H1 (cell line): ENCODE results near the gene ZNF358. TPM values are rescaled to one million over a fixed set of nuclear protein-coding genes. Genes with fewer than 3 reads are reported as not detected.

Experiments used
- CTCF ChIA-PET: fragments of 300-600 bp; sonication (Branson Sonifier 250); formaldehyde crosslinking; loops from one replicate; lab custom pipeline; 2021; ENCODE audit not compliant: partially characterized antibody; lab: Charles Lee
- POLR2A ChIA-PET: fragments of 300-600 bp; sonication (Branson Sonifier 250); formaldehyde crosslinking; loops from one replicate; lab custom pipeline; 2021; ENCODE audit warnings: inconsistent platforms; ENCODE audit not compliant: partially characterized antibody; lab: Charles Lee
- DNase-seq, 2 experiments: peaks; one replicate each; pipeline versions ENCODE4 v3.0.0 to v3.0.0-alpha.2; 2010 to 2022; ENCODE audit warnings: low spot score in 2 of 2, low read depth in 1 of 2, mixed read lengths in 1 of 2
- FAIRE-seq: peaks from 2 replicates; lab custom pipeline; 2011; peaks lifted over from hg19 to GRCh38; lab: Jason Lieb, UNC
- H2AFZ ChIP-seq: 2 replicates; pipeline ENCODE4 v1.8.1; 2012; ENCODE audit warnings: low read length, inconsistent platforms
- H2AK5ac ChIP-seq: 2 replicates; pipeline ENCODE4 v1.6.1; 2013; ENCODE audit warnings: low read depth, low read length
- H2BK120ac ChIP-seq: replicated peaks from 2 replicates; pipeline ENCODE3; 2013; ENCODE audit warnings: low read depth, low read length, inconsistent platforms
- H2BK12ac ChIP-seq: 2 replicates; pipeline ENCODE4 v1.6.1; 2013; ENCODE audit warnings: low read depth, low read length
- H2BK15ac ChIP-seq: 2 replicates; pipeline ENCODE4 v1.6.1; 2013; ENCODE audit warnings: low read length
- H2BK20ac ChIP-seq: 2 replicates; pipeline ENCODE4 v1.6.1; 2013; ENCODE audit warnings: low read length
- H2BK5ac ChIP-seq: 2 replicates; pipeline ENCODE4 v1.6.1; 2013; ENCODE audit warnings: low read depth, low read length
- H3K14ac ChIP-seq: 2 replicates; pipeline ENCODE4 v1.6.1; 2013; ENCODE audit warnings: inconsistent platforms; ENCODE audit not compliant: insufficient read length
- H3K18ac ChIP-seq: 2 replicates; pipeline ENCODE4 v1.6.1; 2013; ENCODE audit warnings: low read length; ENCODE audit errors: extremely low read depth
- H3K23ac ChIP-seq: 2 replicates; pipeline ENCODE4 v1.6.1; 2013; ENCODE audit warnings: inconsistent platforms; ENCODE audit not compliant: insufficient read length
- H3K23me2 ChIP-seq: 2 replicates; pipeline ENCODE4 v1.6.1; 2013; ENCODE audit warnings: low read depth, low read length
- H3K27ac ChIP-seq: 2 replicates; pipeline ENCODE4 v1.6.1; 2011; ENCODE audit warnings: low read depth, low read length, inconsistent platforms
- H3K27me3 ChIP-seq, 4 experiments: replicated peaks in 1 of 4; 1 replicate in 1 of 4; 2 replicates in 3 of 4; pipeline versions ENCODE4 v1.6.1 to v1.8.1; 2011 to 2013; ENCODE audit warnings: low read length in 3 of 4, mild to moderate bottlenecking in 3 of 4, inconsistent platforms in 2 of 4, mixed read lengths in 2 of 4, moderate library complexity in 1 of 4; ENCODE audit not compliant: control insufficient read depth in 3 of 4, insufficient read depth in 3 of 4; ENCODE audit errors: extremely low read depth in 1 of 4
- H3K36me3 ChIP-seq, 4 experiments: 2 replicates each; pipeline versions ENCODE4 v1.6.1 to v1.8.1; 2011 to 2013; ENCODE audit warnings: mild to moderate bottlenecking in 4 of 4, low read length in 3 of 4, moderate library complexity in 2 of 4, control low read depth in 1 of 4, inconsistent platforms in 1 of 4; ENCODE audit not compliant: insufficient read depth in 4 of 4, control insufficient read depth in 2 of 4
- H3K4ac ChIP-seq: replicated peaks from 2 replicates; pipeline ENCODE3; 2013; ENCODE audit warnings: low read length, low read depth, mixed read lengths, inconsistent platforms; ENCODE audit not compliant: insufficient read length
- H3K4me1 ChIP-seq, 4 experiments: replicated peaks in 1 of 4; 1 replicate in 1 of 4; 2 replicates in 3 of 4; pipeline versions ENCODE4 v1.6.1 to v1.8.1; 2011 to 2013; ENCODE audit warnings: low read length in 3 of 4, inconsistent platforms in 2 of 4, mixed read lengths in 1 of 4; ENCODE audit not compliant: insufficient read depth in 4 of 4, control insufficient read depth in 3 of 4
- H3K4me2 ChIP-seq, 2 experiments: 2 replicates each; pipeline versions ENCODE4 v1.6.1 to v1.8.1; 2011 to 2013; ENCODE audit warnings: low read depth in 2 of 2, low read length in 2 of 2, control low read depth in 1 of 2, inconsistent platforms in 1 of 2, mild to moderate bottlenecking in 1 of 2; ENCODE audit not compliant: insufficient read depth in 1 of 2
- H3K4me3 ChIP-seq, 4 experiments: fragments of 200-600, 300-600 bp in 1 of 4; sonication (generic), shearing (Covaris generic), sonication (Bioruptor Twin) in 1 of 4; 2 replicates each; pipeline versions ENCODE4 v1.5.1 to v1.8.1; 2011 to 2016; ENCODE audit warnings: low read length in 4 of 4, low read depth in 3 of 4, control low read depth in 2 of 4, inconsistent platforms in 2 of 4, mild to moderate bottlenecking in 2 of 4, mixed read lengths in 1 of 4, moderate library complexity in 1 of 4; ENCODE audit not compliant: insufficient read depth in 2 of 4; ENCODE audit errors: extremely low read depth in 1 of 4
- H3K56ac ChIP-seq: replicated peaks from 2 replicates; pipeline ENCODE3; 2013; ENCODE audit warnings: low read depth, mild to moderate bottlenecking, mixed read lengths, low read length, inconsistent platforms; ENCODE audit not compliant: insufficient read length
- H3K79me1 ChIP-seq: 2 replicates; pipeline ENCODE4 v1.6.1; 2013; ENCODE audit warnings: low read depth, low read length, control low read depth
- H3K79me2 ChIP-seq, 2 experiments: 2 replicates each; pipeline versions ENCODE4 v1.6.1 to v1.8.1; 2012 to 2013; ENCODE audit warnings: low read length in 2 of 2, mild to moderate bottlenecking in 2 of 2, inconsistent platforms in 1 of 2; ENCODE audit not compliant: insufficient read depth in 2 of 2, control insufficient read depth in 1 of 2
- H3K9ac ChIP-seq, 4 experiments: replicated peaks in 1 of 4; 1 replicate in 1 of 4; 2 replicates in 3 of 4; pipeline versions ENCODE4 v1.6.1 to v1.8.1; 2011 to 2013; ENCODE audit warnings: low read depth in 3 of 4, low read length in 3 of 4, control low read depth in 2 of 4, mild to moderate bottlenecking in 2 of 4, moderate library complexity in 2 of 4, inconsistent platforms in 1 of 4; ENCODE audit errors: extremely low read depth in 1 of 4
- H3K9me3 ChIP-seq, 2 experiments: 2 replicates each; pipeline versions ENCODE4 v1.6.1 to v1.8.1; 2012 to 2013; ENCODE audit warnings: mild to moderate bottlenecking in 2 of 2, moderate library complexity in 2 of 2, control low read depth in 1 of 2, inconsistent platforms in 1 of 2, low read depth in 1 of 2, low read length in 1 of 2, mixed read lengths in 1 of 2; ENCODE audit not compliant: insufficient read depth in 2 of 2
- H4K20me1 ChIP-seq, 2 experiments: replicated peaks in 1 of 2; 2 replicates each; pipeline versions ENCODE3 to v1.8.1; 2011 to 2013; ENCODE audit warnings: inconsistent platforms in 2 of 2, low read length in 2 of 2, mild to moderate bottlenecking in 1 of 2; ENCODE audit not compliant: insufficient read depth in 2 of 2, control insufficient read depth in 1 of 2
- H4K5ac ChIP-seq: 2 replicates; pipeline ENCODE4 v1.6.1; 2013; ENCODE audit warnings: low read length, low read depth, mixed read lengths, inconsistent platforms; ENCODE audit not compliant: insufficient read length
- H4K8ac ChIP-seq: 2 replicates; pipeline ENCODE4 v1.8.0; 2013; ENCODE audit warnings: mild to moderate bottlenecking, moderate library complexity, low read length, inconsistent platforms; ENCODE audit not compliant: insufficient read depth; ENCODE audit errors: extremely low read depth
- H4K91ac ChIP-seq: replicated peaks from 2 replicates; pipeline ENCODE3; 2013; ENCODE audit warnings: low read length, mixed read lengths, inconsistent platforms; ENCODE audit not compliant: insufficient read length
- CHD1 ChIP-seq: IDR thresholded peaks from 2 replicates; pipeline ENCODE4 v1.6.1; 2012; ENCODE audit warnings: low read depth, low read length, improper control_type of control experiment
- GTF2F1 ChIP-seq: IDR thresholded peaks from 2 replicates; pipeline ENCODE4 v1.6.1; 2012; ENCODE audit warnings: low read depth, low read length, improper control_type of control experiment, borderline replicate concordance
- JUND ChIP-seq: IDR thresholded peaks from 2 replicates; pipeline ENCODE4 v1.6.1; 2011; ENCODE audit warnings: mild to moderate bottlenecking, improper control_type of control experiment, low read length
- MAX ChIP-seq: IDR thresholded peaks from 2 replicates; pipeline ENCODE4 v1.6.1; 2012; ENCODE audit warnings: inconsistent platforms
- RBBP5 ChIP-seq: IDR thresholded peaks from 2 replicates; pipeline ENCODE4 v1.7.1; 2012; ENCODE audit warnings: low read depth, mild to moderate bottlenecking, inconsistent platforms, low read length, moderate library complexity, borderline replicate concordance
- RNF2 ChIP-seq: fragments of 200-900, 300-1000 bp; sonication (generic); IDR thresholded peaks from 2 replicates; pipeline ENCODE4 v1.7.1; 2016; ENCODE audit warnings: borderline replicate concordance, low read depth, mild to moderate bottlenecking, antibody characterized with exemption, low read length; ENCODE audit not compliant: poor library complexity, severe bottlenecking; ENCODE audit errors: missing control alignments
- SIRT6 ChIP-seq: IDR thresholded peaks from one replicate; pipeline ENCODE4 v1.7.1; 2012; ENCODE audit warnings: low read length, inconsistent platforms
- SIX5 ChIP-seq: IDR thresholded peaks from 2 replicates; pipeline ENCODE4 v1.6.1; 2011; ENCODE audit warnings: mild to moderate bottlenecking, low read depth, low read length
- TAF7 ChIP-seq: optimal IDR thresholded peaks from 2 replicates; pipeline ENCODE3; 2011; ENCODE audit warnings: low read depth, mild to moderate bottlenecking, inconsistent platforms, low read length, moderate library complexity, borderline replicate concordance
- TBP ChIP-seq: IDR thresholded peaks from 2 replicates; pipeline ENCODE4 v1.6.1; 2011; ENCODE audit warnings: low read depth, low read length, improper control_type of control experiment
- TEAD4 ChIP-seq: IDR thresholded peaks from 2 replicates; pipeline ENCODE4 v1.6.1; 2012; ENCODE audit warnings: low read depth, low read length, inconsistent platforms, mixed read lengths
- ZNF274 ChIP-seq: IDR thresholded peaks from 2 replicates; pipeline ENCODE4 v1.7.0; 2012; ENCODE audit warnings: low read length, borderline replicate concordance; ENCODE audit errors: extremely low read depth
- WGBS, 2 experiments: shearing (Covaris generic) in 1 of 2; methylation state at CpG; one replicate each; pipeline versions ENCODE4 v1.1.6 to v1.1.7; 2013 to 2015; ENCODE audit warnings: low lambda C conversion rate in 2 of 2, mixed read lengths in 2 of 2, inconsistent platforms in 1 of 2, low coverage in 1 of 2, missing lambda C conversion rate in 1 of 2; ENCODE audit not compliant: insufficient replicate concordance in 2 of 2, insufficient coverage in 1 of 2, insufficient read length in 1 of 2; ENCODE audit errors: extremely low coverage in 1 of 2, missing lambda C conversion rate in 1 of 2; 5-methylcytosine and 5-hydroxymethylcytosine counted together
- polyA plus RNA-seq, 7 experiments: library from polyadenylated mRNA; depleted of rRNA in 3 of 7; stranded (reverse) in 5 of 7; unstranded in 2 of 7; fragments of >200 nt in 5 of 7; fragments of 200-250 nt in 2 of 7; gene quantifications; 1 replicate in 5 of 7; 2 replicates in 1 of 7; 4 replicates in 1 of 7; pipeline versions ENCODE4 v1.2.1 to v1.2.3, GENCODE V29; 2011 to 2013; ENCODE audit warnings: missing spikeins in 2 of 7, mixed read lengths in 2 of 7
- total RNA-seq: library from RNA; stranded (reverse); fragmentation: NEBNext Ultra II Directional; extraction: Animal tissue kit (Norgen Biotek cat#: 25700); gene quantifications from 2 replicates; pipeline ENCODE4 v1.2.1, GENCODE V29; 2021

ZNF358 gene
- total and polyA plus RNA-seq, 2 of the 8 experiments (the other 6 are each of a cell fraction or from before 2014, with no cell fraction given) = 40.0 to 60.3 TPM

- ChIA-PET CTCF (interaction anchor here (1.0 kb wide), 1 partner anchor 8 kb away, joined by 3 read pairs; no protein-coding TSS in a partner anchor), POLR2A (interaction anchor here (0.7 to 2.3 kb wide), 4 partner anchors 8 to 12 kb away, joined by 3 to 10 read pairs (median 4); no protein-coding TSS in a partner anchor)
- H3K23ac ChIP-seq = no peak overlapping the region
- no peak overlapping the region for H2BK20ac ChIP-seq
- no peak overlapping the region for H2BK5ac ChIP-seq
- H4K5ac ChIP-seq = no peak overlapping the region
- H3K23me2 ChIP-seq = no peaks in the 10 kb centered on the region
- H3K56ac ChIP-seq = no peak overlapping the region
- H3K4me2 ChIP-seq = no peak overlapping the region
- H3K79me1 ChIP-seq = no peaks in the 10 kb centered on the region
- H3K14ac ChIP-seq = no peak overlapping the region
- DNase-seq = no peak
- H3K27me3 ChIP-seq = no peaks in the 10 kb centered on the region
- H2AFZ ChIP-seq = no peak overlapping the region
- no peak overlapping the region for H4K8ac ChIP-seq
- H3K4ac ChIP-seq = no peak overlapping the region
- H3K79me2 ChIP-seq = no peaks in the 10 kb centered on the region
- H2BK12ac ChIP-seq = no peak overlapping the region
- no peak overlapping the region for H2BK15ac ChIP-seq
- H4K91ac ChIP-seq = no peak overlapping the region
- H3K18ac ChIP-seq = no peak overlapping the region
- peaks cover 3 to 30% (median 13%) of the 10 kb centered on the region in 4 experiments; a peak in 7 of 8 replicates for H3K36me3 ChIP-seq
- no peak overlapping the region for H3K27ac ChIP-seq
- no peak overlapping the region for H3K9ac ChIP-seq
- H4K20me1 ChIP-seq = peaks cover 0 to 3% of the 10 kb centered on the region in 2 experiments
- H2AK5ac ChIP-seq = no peak overlapping the region
- no peak overlapping the region for H2BK120ac ChIP-seq
- 0 out of 7 replicates have a peak, but pooled peaks cover 0 to 2% (median 0%) of the 10 kb centered on the region in 4 experiments for H3K4me1 ChIP-seq
- FAIRE-seq = no peak
- 94% methylated on average over 21 of the region's 24 CpGs; no CpG with 5 or more reads in 1 of the 2 experiments for WGBS, 2 experiments
- no peak overlapping the region for H3K4me3 ChIP-seq
- H3K9me3 ChIP-seq = no peaks in the 10 kb centered on the region
- TF ChIP-seq GTF2F1 (no peak), TBP (no peak), CHD1 (no peak), ZNF274 (no peak), MAX (no peak), RBBP5 (no peak), SIX5 (no peak), JUND (no peak), SIRT6 (no peak), TAF7 (no peak), TEAD4 (no peak), RNF2 (no peak)
Observed at GRCh38 chr19:7542556-7543348, 26.8 kb downstream of the ZNF358 start.
